Measurements from ENCODE around the gene VSX2.

Gene VSX2

DNA sequence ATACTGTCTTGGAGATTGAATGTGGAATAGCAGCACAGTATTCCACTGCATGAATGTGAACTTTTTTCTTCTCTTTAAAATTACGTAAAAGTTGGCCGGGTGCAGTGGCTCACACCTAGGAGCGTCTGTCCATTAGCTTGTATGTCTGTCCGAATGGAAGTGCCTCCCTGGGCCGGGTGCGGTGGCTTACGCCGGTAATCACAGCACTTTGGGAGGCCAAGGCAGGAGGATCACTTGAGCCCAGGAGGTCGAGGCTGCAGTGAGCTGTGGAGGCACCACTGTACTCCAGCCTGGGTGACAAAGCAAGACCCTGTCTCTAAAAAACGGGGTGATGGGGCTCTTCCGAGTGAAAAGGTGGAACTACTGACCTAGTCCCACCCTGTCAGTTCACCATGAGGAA, 22.6 kb upstream of the VSX2 start:
- no peaks in the 10 kb centered on the region for H3K36me3 Mint-ChIP-seq
- H3K4me1 Mint-ChIP-seq (ENCODE audit: low read depth), result no peaks in the 10 kb centered on the region
- H3K9me3 Mint-ChIP-seq (ENCODE audit: low read depth), result no peaks in the 10 kb centered on the region
- no peak overlapping the region for H3K27ac Mint-ChIP-seq
- H3K27me3 Mint-ChIP-seq, result peaks cover 8% of the 10 kb centered on the region
- no peak overlapping the region for H3K4me3 Mint-ChIP-seq

DNA sequence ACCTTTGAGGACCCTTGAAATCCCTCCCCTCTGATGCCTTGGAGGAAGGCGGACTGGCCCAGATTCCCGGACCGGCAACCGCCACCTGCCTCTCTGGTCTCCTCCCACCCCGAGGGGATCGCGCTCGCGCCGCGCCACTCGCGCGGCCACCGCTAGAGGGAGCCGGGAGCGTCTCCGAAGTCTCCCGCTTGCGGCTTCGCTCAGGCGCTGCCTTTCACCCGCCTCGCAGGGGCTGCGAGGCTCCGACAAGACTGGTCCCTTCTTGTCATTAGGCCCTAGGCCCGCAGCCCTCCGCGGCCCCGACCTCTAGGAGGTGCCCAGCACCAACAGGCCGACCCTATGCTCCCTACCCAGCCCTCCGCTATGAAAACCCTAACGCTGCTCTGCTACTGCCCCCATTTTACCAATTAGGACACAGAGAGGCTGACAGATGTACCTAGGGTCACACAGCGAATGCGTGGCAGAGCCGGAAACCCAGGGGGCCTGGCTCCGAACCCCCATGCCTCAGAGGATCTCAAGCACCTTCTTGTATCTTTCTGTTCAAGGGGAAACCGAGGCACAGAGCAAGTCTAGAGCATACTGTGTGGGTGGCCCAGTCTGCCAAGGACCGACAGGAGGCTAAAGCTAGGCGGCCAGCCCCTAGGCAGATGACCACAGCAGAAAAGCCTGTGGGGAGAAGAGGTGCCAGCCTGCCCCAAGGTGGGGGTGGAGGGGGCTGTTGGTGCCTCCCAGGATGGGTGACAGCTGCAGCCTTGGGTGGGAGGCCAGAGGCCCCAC, 21.4 kb upstream of the VSX2 start:
- Mint-ChIP-seq H3K4me3 (no peak overlapping the region), H3K4me1 (ENCODE audit: low read depth) (no peaks in the 10 kb centered on the region), H3K27me3 (peaks cover 8% of the 10 kb centered on the region), H3K27ac (no peak overlapping the region), H3K36me3 (no peaks in the 10 kb centered on the region), H3K9me3 (ENCODE audit: low read depth) (no peaks in the 10 kb centered on the region)

DNA sequence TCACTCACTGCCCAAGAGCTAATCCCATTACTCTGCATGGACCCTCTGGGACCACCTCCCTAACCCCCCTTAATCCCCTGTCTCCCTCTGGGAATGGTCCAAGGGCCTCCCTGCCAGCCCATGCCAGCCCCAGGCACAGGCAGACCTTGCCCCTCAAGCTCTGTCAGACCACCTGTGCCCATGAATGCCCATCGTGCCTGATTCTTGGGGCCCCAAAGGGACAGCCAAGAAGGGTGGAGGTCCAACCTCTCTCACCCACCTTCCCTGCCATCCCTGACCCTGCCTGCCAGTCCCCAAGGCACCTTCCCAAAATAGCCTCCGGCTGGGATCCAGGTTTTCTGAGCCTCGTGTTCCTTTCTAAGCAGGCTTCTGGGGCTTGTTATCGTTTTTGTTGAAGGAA, 20.8 kb upstream of the VSX2 start:
- Mint-ChIP-seq H3K4me1 (ENCODE audit: low read depth) (no peaks in the 10 kb centered on the region), H3K9me3 (ENCODE audit: low read depth) (no peaks in the 10 kb centered on the region), H3K4me3 (no peak overlapping the region), H3K27me3 (peaks cover 8% of the 10 kb centered on the region), H3K36me3 (no peaks in the 10 kb centered on the region), H3K27ac (no peak overlapping the region)

DNA sequence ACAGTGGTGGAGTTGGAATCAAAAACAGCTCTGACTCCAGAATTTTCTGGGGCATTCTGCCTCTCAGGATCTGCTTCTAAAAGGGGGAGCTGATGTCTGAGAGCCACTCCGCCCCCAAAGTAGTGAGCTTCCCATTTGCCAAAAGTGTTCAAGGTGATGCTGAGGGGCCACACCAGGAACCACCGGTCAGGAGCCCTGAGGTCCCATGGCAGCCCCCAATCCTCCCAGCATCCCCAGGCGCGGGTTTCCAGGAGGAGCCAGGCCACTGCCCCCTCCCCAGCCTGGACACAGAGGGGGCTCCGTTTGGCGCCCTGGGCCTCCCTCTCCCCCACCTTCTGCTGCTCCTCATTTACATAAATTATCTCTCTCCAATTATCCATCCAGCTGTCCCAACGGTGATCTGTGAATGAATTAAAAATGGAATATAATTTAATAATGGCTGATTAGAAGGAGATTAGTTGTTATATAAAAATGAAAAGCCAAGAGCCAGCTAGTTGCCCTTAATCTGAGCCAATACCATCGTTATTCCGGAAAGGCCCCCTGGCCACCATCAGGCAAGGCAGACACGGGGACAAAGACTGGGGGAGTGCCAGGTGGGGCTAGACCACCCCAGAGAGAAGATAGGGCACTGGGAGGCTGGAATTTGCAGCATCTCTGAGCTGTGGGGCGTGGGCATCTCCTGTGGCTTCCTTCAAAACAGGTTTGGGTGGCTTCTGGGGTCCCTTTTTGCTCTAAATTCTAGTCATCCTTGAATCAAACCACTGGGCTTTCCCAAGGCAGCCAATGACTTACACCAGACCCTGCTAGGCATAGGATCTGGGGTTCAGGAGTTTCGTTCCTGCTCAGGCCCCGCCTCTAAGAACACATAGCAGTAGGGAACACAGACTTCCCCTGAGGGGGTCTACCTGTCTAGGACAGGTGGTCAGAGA, 19.7 kb upstream of the VSX2 start:
- Mint-ChIP-seq H3K27ac (no peak overlapping the region), H3K27me3 (peaks cover 8% of the 10 kb centered on the region), H3K4me3 (no peak overlapping the region), H3K4me1 (ENCODE audit: low read depth) (no peaks in the 10 kb centered on the region), H3K36me3 (no peaks in the 10 kb centered on the region), H3K9me3 (ENCODE audit: low read depth) (no peaks in the 10 kb centered on the region)

DNA sequence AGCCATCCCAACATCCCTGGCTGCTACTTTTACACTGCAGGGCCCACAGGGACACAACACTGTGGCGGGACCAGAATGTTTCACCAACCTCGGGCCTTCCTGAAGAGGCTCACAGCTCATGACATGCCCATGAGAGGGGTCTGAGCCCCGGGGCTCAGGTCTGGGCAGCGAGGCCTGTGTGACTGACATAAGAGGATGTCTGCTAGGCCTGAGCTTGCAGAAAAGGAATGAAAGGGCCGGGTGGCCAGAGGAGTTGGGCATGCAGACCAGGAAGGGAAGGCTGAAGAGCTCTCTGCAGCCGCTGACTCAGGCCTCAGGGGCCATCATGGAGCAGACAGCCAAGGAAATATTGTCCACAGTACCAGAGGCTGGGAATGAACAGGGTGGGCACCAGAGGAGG, 18.3 kb upstream of the VSX2 start:
- Mint-ChIP-seq H3K27ac (no peak overlapping the region), H3K9me3 (ENCODE audit: low read depth) (no peaks in the 10 kb centered on the region), H3K27me3 (peaks cover 5% of the 10 kb centered on the region), H3K4me1 (ENCODE audit: low read depth) (no peaks in the 10 kb centered on the region), H3K36me3 (no peaks in the 10 kb centered on the region), H3K4me3 (no peak overlapping the region)

DNA sequence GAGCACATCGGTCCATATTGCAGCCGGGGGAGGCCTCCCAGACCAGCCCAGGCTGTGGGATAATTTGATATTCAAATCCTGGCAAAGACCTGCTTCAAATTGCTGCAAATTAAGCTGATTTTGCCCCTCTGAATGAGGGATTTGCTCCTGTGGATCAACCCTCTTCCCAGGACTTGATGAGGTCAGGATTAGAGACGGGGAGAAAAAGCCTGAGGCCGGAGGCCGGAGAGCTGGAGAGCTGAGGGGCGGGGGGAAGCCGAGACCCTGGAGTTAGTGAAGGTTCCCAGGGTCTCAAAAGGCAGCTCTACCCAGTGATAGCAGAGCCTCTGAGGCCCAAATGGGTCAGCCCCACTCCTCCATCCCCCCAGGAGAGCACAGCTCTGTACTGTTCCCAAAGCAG, 17.5 kb upstream of the VSX2 start:
- no peak overlapping the region for H3K4me3 Mint-ChIP-seq
- H3K4me1 Mint-ChIP-seq (ENCODE audit: low read depth), result no peaks in the 10 kb centered on the region
- peaks cover 5% of the 10 kb centered on the region for H3K27me3 Mint-ChIP-seq
- H3K9me3 Mint-ChIP-seq (ENCODE audit: low read depth), result no peaks in the 10 kb centered on the region
- H3K36me3 Mint-ChIP-seq, result no peaks in the 10 kb centered on the region
- no peak overlapping the region for H3K27ac Mint-ChIP-seq

DNA sequence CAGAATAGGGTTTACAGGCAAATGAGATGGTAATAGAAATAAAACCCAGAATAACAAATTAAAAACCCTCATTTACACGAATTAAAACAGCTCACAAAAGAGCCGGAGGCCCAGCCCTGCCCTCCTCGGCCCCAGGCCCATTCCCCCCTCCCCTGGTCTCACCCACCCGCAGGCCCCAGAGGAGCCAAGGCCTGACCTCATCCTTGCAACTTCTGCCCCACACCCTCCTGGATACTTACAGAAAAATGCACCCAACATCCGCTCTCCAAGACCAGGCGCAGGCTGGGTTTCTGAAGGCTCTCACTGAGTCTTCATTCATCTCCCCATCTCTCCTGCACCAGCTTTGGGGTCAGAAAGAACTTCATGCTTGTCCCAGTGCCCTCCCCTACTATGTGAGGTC, 16.2 kb upstream of the VSX2 start:
- peaks cover 6% of the 10 kb centered on the region for H3K27me3 Mint-ChIP-seq
- H3K4me1 Mint-ChIP-seq (ENCODE audit: low read depth), result no peaks in the 10 kb centered on the region
- H3K4me3 Mint-ChIP-seq, result no peak overlapping the region
- H3K36me3 Mint-ChIP-seq, result no peaks in the 10 kb centered on the region
- no peaks in the 10 kb centered on the region for H3K9me3 Mint-ChIP-seq (ENCODE audit: low read depth)
- no peak overlapping the region for H3K27ac Mint-ChIP-seq

DNA sequence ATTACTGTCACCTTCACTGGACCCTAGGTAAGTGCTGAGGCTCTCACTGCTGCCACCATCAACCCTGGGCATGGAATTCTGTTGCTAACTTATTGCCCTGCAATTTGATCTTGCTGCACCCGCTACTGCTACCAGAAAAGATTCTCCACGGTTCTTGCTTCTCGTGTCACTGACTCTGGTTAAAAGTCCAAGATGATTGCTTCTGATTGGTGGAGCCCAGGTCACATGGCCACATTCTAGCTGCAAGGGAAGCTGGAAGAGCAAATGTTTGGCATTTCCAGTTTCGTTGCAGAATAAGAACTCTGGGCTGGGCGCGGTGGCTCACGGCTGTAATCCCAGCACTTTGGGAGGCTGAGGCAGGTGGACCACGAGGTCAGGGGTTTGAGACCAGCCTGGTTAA, 7.5 kb upstream of the VSX2 start:
- peaks cover 2% of the 10 kb centered on the region for H3K36me3 Mint-ChIP-seq
- peaks cover 10% of the 10 kb centered on the region for H3K27me3 Mint-ChIP-seq
- no peaks in the 10 kb centered on the region for H3K4me1 Mint-ChIP-seq (ENCODE audit: low read depth)
- no peak overlapping the region for H3K4me3 Mint-ChIP-seq
- no peak overlapping the region for H3K27ac Mint-ChIP-seq
- H3K9me3 Mint-ChIP-seq (ENCODE audit: low read depth), result peaks cover 6% of the 10 kb centered on the region

DNA sequence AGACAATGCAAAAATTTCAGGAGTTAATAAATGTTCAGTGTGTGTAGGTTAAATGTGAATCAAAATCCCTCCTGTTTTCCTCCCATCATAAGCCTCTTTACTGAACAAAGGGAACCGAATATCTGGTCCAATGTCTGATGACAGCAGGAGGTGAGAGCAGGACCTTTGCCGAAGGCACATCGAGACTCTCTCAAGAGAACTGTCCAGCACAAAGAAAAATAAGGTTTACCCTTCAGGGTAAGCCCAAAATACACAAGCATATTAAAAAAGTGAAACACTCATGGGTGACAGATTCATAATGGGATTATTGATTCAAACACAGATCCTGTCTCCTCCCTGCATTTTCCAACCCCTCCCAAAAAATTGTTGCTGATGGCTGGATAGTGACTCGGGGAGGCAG, 4.2 kb upstream of the VSX2 start:
- H3K36me3 Mint-ChIP-seq, result peaks cover 2% of the 10 kb centered on the region
- H3K9me3 Mint-ChIP-seq (ENCODE audit: low read depth), result peaks cover 6% of the 10 kb centered on the region
- no peak overlapping the region for H3K4me3 Mint-ChIP-seq
- peaks cover 21% of the 10 kb centered on the region for H3K27me3 Mint-ChIP-seq
- peaks cover 4% of the 10 kb centered on the region for H3K4me1 Mint-ChIP-seq (ENCODE audit: low read depth)
- no peak overlapping the region for H3K27ac Mint-ChIP-seq

DNA sequence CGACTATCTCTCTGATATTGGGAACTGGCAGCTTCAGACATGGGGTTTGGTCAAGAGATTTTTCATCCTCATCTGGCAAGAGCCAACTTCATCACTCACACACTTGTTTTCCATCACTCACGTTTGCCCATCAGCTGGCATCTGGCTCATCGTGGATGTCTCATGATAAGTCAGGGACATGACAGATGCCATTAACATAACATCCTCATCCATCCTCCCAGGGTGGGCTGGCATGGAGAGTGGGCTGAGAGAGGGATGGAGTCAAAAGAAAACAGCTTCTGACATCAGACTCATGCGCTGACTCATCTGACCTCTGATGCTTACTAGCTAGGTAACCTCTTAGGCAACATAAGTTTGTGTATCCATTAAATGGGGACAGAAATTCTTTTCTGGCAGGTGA, 1.8 kb upstream of the VSX2 start:
- H3K27me3 Mint-ChIP-seq, result peaks cover 28% of the 10 kb centered on the region
- no peak overlapping the region for H3K4me3 Mint-ChIP-seq
- peaks cover under 1% of the 10 kb centered on the region for H3K9me3 Mint-ChIP-seq (ENCODE audit: low read depth)
- H3K4me1 Mint-ChIP-seq (ENCODE audit: low read depth), result peaks cover 19% of the 10 kb centered on the region
- H3K36me3 Mint-ChIP-seq, result no peaks in the 10 kb centered on the region
- H3K27ac Mint-ChIP-seq, result no peak overlapping the region

DNA sequence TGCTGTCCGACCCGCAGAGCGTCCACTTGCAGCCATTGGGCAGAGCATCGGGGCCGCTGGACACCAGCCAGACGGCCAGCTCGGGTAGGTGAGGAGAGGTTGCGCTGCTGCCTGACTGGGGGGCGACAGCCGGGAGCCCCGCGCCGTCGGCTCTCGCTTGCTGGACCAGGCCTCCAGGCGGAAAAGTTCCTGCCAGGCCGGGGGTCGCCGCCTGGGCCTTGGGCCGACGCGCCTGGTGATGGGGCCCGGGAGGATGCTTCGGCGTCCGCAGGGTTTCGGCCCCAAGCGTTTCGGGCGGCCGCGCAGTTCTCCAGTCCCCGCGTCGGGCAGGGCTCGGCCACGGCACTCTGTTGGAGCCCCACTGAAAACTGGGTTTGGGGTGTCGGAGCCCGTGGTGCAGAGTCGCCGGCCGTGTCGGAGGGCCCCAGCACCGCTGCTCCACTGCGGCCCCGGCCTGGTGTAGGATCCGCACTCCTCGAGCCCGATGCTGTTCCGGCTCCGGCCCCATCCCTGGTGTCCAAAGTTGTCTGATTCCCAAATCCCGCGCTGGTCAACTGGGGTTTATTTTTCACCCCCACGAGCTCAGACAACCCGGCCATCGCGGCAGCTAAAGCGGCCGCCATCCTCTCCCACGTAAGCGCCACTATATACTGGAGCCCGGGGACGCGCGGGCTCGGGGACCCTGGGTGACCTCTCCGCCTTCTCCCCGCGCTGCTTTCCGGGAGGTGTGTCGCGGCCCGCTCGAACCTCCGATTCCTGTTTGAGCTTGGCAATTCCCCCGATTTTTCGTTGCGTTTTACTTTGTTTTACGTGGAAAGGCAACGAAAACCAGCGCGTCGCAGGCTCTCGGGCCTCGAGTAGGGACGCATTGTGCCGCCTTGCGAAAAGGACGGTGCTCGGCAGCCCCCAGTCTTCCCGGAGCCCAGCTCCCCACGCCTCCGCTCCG, 872 bp downstream of the VSX2 start:
- no peaks in the 10 kb centered on the region for H3K9me3 Mint-ChIP-seq (ENCODE audit: low read depth)
- peaks cover 26% of the 10 kb centered on the region for H3K4me1 Mint-ChIP-seq (ENCODE audit: low read depth)
- peak overlapping the region; percentile 78 for H3K4me3 Mint-ChIP-seq
- H3K27ac Mint-ChIP-seq, result no peak overlapping the region
- H3K36me3 Mint-ChIP-seq, result no peaks in the 10 kb centered on the region
- H3K27me3 Mint-ChIP-seq, result peaks cover 48% of the 10 kb centered on the region

DNA sequence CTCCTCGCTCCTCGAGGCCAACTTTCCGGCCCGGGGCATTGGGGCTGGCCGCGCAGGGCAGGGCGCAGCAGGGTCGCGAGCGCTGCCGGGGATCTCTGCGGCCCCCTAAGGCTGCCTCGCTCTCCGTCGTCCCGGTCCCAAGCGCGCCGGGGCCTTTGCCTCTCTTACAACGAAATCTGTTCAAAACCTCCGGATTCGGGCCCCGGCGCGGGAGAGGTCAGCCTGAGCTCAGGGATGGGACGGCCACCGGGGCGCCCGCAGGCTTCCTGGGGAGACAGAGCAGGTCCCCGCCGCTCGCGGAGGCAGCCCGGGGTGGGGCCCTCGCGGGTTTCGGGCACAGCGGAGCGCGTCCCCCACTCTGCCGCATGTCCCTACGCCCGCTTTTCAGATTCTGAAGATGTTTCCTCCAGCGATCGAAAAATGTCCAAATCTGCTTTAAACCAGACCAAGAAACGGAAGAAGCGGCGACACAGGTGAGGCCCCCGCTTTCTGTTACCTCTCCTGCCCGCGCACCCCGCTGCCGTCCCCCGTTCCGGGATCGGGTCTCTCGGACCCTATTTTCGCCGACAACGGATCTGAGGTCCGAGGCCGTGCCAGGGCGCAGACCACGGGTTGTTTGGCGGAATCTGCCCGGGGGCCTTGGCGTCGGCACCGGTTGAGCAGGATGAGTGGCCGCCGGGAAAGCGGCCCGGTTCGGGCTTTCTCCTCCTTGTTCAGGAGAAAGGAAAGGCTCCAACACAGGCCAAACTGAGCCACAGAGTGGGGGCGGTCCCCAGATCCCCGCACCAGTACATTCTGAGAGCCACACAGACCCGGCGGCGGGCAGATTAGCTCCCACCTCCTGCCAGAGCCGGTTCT, 1.8 kb downstream of the VSX2 start:
- peaks cover 56% of the 10 kb centered on the region for H3K27me3 Mint-ChIP-seq
- peaks cover 26% of the 10 kb centered on the region for H3K4me1 Mint-ChIP-seq (ENCODE audit: low read depth)
- H3K9me3 Mint-ChIP-seq (ENCODE audit: low read depth), result no peaks in the 10 kb centered on the region
- peak overlapping the region; percentile 78 for H3K4me3 Mint-ChIP-seq
- no peak overlapping the region for H3K27ac Mint-ChIP-seq
- no peaks in the 10 kb centered on the region for H3K36me3 Mint-ChIP-seq

DNA sequence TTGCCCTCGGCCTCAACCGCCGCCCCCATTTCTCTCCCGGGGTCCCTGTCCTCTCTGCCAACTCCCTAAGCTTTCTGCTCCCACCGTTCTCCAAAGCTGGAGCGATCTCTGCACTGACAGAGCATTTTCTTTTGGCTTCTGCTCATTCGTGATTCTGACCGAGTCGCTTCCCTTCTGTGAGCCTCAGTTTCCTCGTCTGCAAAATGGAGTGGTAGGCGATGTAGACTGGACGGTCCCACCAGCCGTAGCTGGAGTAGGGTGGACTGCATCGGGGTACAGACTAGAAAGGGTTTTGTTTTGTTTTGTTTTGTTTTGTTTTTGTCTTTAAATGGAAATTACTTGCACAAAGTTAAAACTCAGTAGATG, 2.4 kb downstream of the VSX2 start:
- no peaks in the 10 kb centered on the region for H3K36me3 Mint-ChIP-seq
- peak overlapping the region; percentile 78 for H3K4me3 Mint-ChIP-seq
- H3K9me3 Mint-ChIP-seq (ENCODE audit: low read depth), result no peaks in the 10 kb centered on the region
- peaks cover 26% of the 10 kb centered on the region for H3K4me1 Mint-ChIP-seq (ENCODE audit: low read depth)
- peaks cover 57% of the 10 kb centered on the region for H3K27me3 Mint-ChIP-seq
- H3K27ac Mint-ChIP-seq, result no peak overlapping the region

Measured in activated naive CD8-positive, alpha-beta T cell (primary cell).